HG03460 (cell line): ENCODE results near the gene SCARF1.

Source experiments
- ATAC-seq: cut with Tn5 transposase; IDR thresholded peaks from one replicate; pipeline ENCODE4 v1.9.1; 2021; ENCODE audit not compliant: unreplicated experiment

The SCARF1 gene

GRCh38 chr17:1648173-1648962, 2.8 kb upstream of the SCARF1 start:
- peak; percentile 4 for ATAC-seq

GRCh38 chr17:1647802-1648171, 2.3 kb upstream of the SCARF1 start:
- no peak for ATAC-seq

GRCh38 chr17:1646199-1646875, 805 bp upstream of the SCARF1 start:
- no peak for ATAC-seq

- no peak for ATAC-seq
These were observed 882 bp downstream of the SCARF1 start for GRCh38 chr17:1644493-1645206.

- ATAC-seq = no peak
These were observed 1.5 kb downstream of the SCARF1 start for GRCh38 chr17:1643999-1644492.

- ATAC-seq = no peak
These were observed 2.1 kb downstream of the SCARF1 start for GRCh38 chr17:1643293-1643998.

- ATAC-seq = no peak
These were observed 4.5 kb downstream of the SCARF1 start for GRCh38 chr17:1641065-1641403.

GRCh38 chr17:1640329-1641064, 5.0 kb downstream of the SCARF1 start:
- ATAC-seq = no peak

GRCh38 chr17:1639549-1640180, 5.9 kb downstream of the SCARF1 start:
- no peak for ATAC-seq

GRCh38 chr17:1638624-1639300, 6.8 kb downstream of the SCARF1 start:
- no peak for ATAC-seq

GRCh38 chr17:1638171-1638590, 7.4 kb downstream of the SCARF1 start:
- no peak for ATAC-seq

- ATAC-seq = no peak
These were observed 8.7 kb downstream of the SCARF1 start for GRCh38 chr17:1636732-1637285.

- no peak for ATAC-seq
These were observed 9.7 kb downstream of the SCARF1 start for GRCh38 chr17:1635675-1636465.

GRCh38 chr17:1634841-1635650, 10.5 kb downstream of the SCARF1 start:
- no peak for ATAC-seq

GRCh38 chr17:1630662-1631061, 14.9 kb downstream of the SCARF1 start:
- ATAC-seq = no peak

GRCh38 chr17:1629504-1630310, 15.8 kb downstream of the SCARF1 start:
- no peak for ATAC-seq
